ENCODE data around the gene XYLT1. TPM values are rescaled to one million over a fixed set of nuclear protein-coding genes. Genes with fewer than 3 reads are reported as not detected.

Gene XYLT1
- total and polyA plus RNA-seq, 7 donors: 0.67 to 2.5 (median 1.7) TPM

DNA sequence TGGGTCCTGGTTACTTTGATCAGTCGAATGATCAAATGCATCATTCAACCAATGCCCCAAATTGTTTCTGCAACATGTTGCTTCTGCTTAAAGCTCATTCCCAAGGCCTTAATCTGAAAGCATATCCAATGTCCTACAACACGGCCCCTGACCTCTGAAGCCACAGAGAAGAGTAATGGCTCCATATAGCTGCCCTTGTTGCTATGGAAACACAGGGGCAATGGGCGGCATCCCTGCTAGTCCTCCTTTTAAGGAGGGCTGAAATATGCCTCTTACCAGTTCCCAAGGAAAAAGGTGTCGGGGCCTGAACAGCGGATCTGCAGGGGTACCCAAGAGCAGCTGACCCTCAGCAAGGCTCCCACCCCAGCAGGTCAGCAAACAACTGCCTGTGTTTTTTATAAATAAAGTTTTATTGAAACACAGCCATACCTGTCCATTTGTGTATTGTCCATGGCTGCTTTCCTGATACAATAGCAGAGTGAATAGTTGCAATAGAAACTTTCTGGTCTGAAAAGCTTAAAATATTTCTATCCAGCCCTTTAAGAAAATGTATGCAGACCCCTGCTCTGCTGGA is 210.4 kb downstream of the XYLT1 start:
- 81 to 93% (median 89%) methylated on average over 5 of the region's 5 CpGs for WGBS, 3 donors
- H3K36me3 ChIP-seq (ENCODE audit: insufficient read depth in 1 of 2, low read depth in 1 of 2): no peaks in the 10 kb centered on the region
- no peak overlapping the region for H3K27ac ChIP-seq
- DNase-seq: no peak
- no peak overlapping the region for H3K4me3 ChIP-seq
- no peaks in the 10 kb centered on the region for H3K27me3 ChIP-seq (ENCODE audit: insufficient read depth in 3 of 3, low read length in 2 of 3)
- H3K4me1 ChIP-seq: no peaks in the 10 kb centered on the region
- no peak for ATAC-seq
- no peaks in the 10 kb centered on the region for H3K9me3 ChIP-seq
- TF ChIP-seq CTCF (IDR thresholded peaks at IDR 0.05): no peak
- intact Hi-C loops (cut with DNase I): no loop called here

- H3K4me1 ChIP-seq: no peaks in the 10 kb centered on the region
- no peak overlapping the region for H3K4me3 ChIP-seq
- H3K9me3 ChIP-seq: no peaks in the 10 kb centered on the region
- DNase-seq: no peak
- WGBS, 3 donors: 77 to 78% (median 78%) methylated on average over 6 of the region's 6 CpGs
- no peaks in the 10 kb centered on the region for H3K27me3 ChIP-seq (ENCODE audit: insufficient read depth in 3 of 3, low read length in 2 of 3)
- intact Hi-C loops (cut with DNase I): no loop called here
- ATAC-seq: no peak
- no peak for TF ChIP-seq CTCF (IDR thresholded peaks at IDR 0.05)
- no peak overlapping the region for H3K27ac ChIP-seq
- H3K36me3 ChIP-seq (ENCODE audit: insufficient read depth in 1 of 2, low read depth in 1 of 2): no peaks in the 10 kb centered on the region
Observed at GRCh38 chr16:17259751-17260270, 210.9 kb downstream of the XYLT1 start.

GRCh38 chr16:17258848-17259713 is 211.7 kb downstream of the XYLT1 start:
- no peak for TF ChIP-seq CTCF (IDR thresholded peaks at IDR 0.05)
- DNase-seq (no peak), ATAC-seq (no peak)
- H3K9me3 ChIP-seq: no peaks in the 10 kb centered on the region
- no peaks in the 10 kb centered on the region for H3K36me3 ChIP-seq (ENCODE audit: insufficient read depth in 1 of 2, low read depth in 1 of 2)
- H3K27ac ChIP-seq: no peak overlapping the region
- no peak overlapping the region for H3K4me3 ChIP-seq
- WGBS, 3 donors: 81 to 85% (median 83%) methylated on average over 22 to 23 of the region's 23 CpGs
- intact Hi-C loops (cut with DNase I): no loop called here
- no peaks in the 10 kb centered on the region for H3K27me3 ChIP-seq (ENCODE audit: insufficient read depth in 3 of 3, low read length in 2 of 3)
- H3K4me1 ChIP-seq: no peaks in the 10 kb centered on the region

GRCh38 chr16:17258077-17258599 is 212.6 kb downstream of the XYLT1 start:
- WGBS, 3 donors: 48 to 94% (median 52%) methylated on average over 2 of the region's 2 CpGs
- H3K4me3 ChIP-seq: no peak overlapping the region
- no peaks in the 10 kb centered on the region for H3K36me3 ChIP-seq (ENCODE audit: insufficient read depth in 1 of 2, low read depth in 1 of 2)
- H3K27me3 ChIP-seq (ENCODE audit: insufficient read depth in 3 of 3, low read length in 2 of 3): no peaks in the 10 kb centered on the region
- intact Hi-C loops (cut with DNase I): no loop called here
- DNase-seq (no peak), ATAC-seq (no peak)
- TF ChIP-seq CTCF (IDR thresholded peaks at IDR 0.05): no peak
- H3K9me3 ChIP-seq: no peaks in the 10 kb centered on the region
- no peak overlapping the region for H3K27ac ChIP-seq
- no peaks in the 10 kb centered on the region for H3K4me1 ChIP-seq

Measured in psoas muscle (tissue), 8 donors.